Measurements from ENCODE around the gene DNAJC16.
"Not testable (repeated sequence)": the region's sequence is repeated elsewhere in the genome, so short reads cannot be mapped to it uniquely, and the experiment has no call there.

The DNAJC16 gene

DNA sequence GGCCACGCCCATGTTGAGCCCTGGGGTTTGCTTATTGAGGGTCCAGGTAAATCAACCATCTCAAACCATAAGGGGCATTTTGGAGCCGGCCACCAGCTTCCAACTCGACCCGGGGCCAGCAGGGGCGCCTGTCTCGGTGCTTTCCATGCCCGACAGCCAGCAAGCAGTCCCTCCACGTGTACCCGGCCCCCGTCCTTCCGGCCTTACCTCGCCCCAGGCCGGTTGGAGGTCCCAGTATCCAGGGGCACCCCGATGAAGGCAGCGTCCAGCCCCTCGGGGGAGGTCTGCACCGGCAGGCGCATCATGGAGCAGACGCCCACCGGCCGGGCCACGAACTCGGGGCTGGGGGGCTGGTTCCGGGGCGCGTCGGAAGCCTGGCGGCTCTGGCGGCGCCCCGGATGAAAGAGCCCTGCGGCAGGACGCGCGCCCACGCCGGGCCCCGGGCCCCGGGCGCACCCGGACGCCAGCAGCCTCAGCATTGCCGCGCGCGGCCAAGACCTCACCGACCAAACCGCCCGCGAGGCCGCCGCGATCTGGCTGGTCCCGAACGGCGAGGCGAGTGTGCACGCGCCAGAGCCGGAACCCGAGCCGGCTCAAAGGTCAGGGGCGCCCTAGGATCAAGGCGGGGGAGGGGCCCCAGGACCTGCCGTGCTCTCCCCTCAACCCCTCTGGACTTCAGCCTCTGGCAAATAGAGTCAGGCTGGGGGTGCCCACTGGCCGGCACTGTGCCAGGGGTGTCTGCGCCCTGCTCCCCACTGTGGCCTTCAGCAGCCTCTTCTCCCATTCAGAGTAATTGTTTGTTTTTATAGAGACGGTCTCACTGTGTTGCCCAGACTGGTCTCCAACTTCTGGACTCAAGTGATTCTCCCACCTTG lies 58.1 kb downstream of the DNAJC16 start, which contains the start of gene AGMAT:
Gene AGMAT (minus strand): TSS at position 563 of the 875 bp plus-strand sequence. CDS start 84 bp downstream, at position 479.
- peak; percentile 43 for DNase-seq

DNA sequence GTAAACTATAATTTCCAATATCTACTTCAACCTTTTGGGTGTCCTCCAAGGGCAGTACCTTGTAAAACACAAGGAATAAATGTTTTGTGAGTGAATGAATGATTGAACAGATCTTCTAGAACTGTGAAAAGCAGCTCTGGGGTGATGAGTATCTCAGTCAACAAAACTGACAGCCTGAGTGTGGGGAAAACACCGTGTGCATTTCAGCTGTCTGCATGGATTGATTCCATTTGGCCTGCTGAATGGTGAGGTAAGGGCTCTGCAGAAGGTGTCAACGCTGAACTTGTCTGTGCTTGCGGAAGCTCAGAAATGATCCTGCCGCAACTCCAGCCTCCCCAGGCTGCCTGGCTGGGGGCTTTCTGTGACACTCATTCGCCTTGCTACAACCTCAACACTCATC lies 65.6 kb downstream of the DNAJC16 start:
- no peak for DNase-seq

DNA sequence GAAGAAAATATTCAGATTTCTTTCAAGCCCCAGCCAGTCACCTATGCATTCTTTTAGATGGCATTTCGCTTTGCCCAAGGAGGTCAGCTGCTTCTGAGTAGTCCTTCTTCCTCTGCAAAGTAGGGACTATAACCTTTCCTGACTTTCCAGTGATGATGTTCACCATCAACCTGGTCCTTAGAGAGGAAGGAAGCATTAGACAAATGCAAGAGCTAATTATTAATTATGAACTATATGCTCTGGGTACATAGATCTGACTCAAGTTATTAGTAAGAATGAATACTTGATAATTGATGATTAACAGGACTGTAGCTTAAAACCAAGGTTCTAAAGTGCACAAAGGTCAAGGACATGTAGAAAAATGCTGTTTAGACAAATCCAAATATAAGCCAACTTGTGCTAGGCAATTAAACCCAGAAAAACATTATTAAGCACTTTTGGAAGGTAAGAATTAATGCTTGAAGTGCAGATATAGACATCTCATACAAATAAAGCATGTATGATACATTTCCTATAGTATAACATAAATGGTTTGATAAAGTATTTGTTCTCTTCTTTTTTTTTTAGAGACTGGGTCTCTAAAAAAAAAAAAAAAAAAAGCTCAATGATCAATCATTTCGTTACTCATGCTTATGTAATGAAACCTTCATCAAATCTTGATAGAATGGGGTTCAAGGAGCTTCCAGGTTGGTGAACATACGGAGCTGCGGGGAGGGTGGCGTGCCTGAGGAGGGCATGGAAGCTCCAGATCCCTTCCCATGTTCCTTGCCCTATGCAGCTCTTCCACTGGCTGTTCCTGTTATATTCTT lies 69.4 kb downstream of the DNAJC16 start:
- no peak for DNase-seq

DNA sequence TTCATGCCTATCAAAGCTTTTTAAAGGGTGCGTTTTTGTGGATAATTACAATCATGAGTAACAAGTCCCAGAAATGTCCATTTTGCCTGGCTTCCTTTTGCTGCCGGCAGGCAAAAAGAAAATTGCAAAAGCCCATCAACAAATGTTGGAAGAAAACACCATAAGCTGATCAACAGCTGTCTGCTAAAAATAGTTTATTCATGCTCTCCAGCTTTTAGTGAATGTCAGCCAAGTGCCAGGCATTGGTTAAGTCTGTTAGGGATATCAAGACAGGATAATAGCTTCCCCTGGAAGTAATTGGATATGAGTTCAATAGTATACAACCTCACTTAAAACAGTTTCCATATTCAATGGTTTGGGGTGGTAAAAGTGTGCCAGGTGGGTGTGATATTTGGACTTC lies 71.8 kb downstream of the DNAJC16 start:
- DNase-seq, result no peak

DNA sequence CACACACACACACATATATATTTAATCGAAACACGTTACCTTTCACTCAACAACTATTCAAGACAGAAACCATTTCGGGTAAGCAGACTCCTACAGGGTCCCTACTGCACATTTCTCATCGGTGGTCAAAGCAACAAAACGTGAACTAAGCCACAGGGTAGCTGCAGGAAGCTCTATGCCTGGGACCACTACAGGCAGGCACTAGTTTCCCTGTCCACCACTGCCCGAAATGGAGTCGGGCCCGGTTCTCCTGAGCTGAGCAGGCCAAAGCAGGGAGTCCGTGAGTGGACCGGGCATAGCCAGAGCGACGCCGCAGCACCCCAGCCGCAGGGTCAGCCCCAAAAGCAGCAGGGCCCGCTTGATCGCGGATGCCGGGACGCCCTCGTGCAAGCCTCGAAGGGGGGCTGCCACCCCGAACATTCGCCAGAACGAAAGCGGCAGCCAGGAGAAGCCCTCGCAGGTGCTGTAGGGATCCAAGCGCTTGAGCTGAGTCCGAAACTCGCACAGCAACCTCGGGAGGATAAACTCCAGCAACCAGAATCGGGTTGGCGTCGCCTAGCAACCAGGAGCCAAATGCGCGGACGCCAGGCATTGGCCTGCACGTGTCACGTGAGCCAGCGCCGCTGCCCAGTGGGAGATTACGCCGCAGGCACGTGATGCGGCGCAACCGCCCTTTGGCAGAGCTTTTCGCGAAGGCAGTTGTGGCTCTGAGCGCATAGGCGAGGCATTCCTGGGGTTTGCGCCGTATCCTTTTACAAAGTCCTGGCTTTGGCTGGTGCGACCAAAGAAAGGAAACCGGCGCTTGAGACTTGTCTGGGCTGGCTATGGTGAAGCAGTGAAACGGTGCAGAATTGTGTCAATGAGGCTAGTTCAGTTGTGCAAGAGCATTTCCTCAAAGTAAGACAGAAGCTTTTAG lies 76.7 kb downstream of the DNAJC16 start:
- peak; percentile 96 for DNase-seq

DNA sequence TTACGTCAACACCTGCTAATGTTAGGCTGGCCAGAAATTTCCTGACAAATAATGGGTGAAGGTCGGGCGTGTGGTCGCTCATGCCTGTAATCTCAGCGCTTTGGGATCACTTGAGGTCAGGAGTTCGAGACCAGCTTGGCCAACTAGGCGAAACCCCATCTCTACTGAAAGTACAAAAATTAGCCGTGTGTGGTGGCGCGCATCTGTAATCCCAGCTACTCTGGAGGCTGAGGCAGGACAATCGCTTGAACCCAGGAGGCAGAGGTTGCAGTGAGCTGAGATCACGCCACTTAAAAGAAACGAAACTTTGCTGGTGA lies 77.3 kb downstream of the DNAJC16 start:
- not testable (repeated sequence) for DNase-seq

DNA sequence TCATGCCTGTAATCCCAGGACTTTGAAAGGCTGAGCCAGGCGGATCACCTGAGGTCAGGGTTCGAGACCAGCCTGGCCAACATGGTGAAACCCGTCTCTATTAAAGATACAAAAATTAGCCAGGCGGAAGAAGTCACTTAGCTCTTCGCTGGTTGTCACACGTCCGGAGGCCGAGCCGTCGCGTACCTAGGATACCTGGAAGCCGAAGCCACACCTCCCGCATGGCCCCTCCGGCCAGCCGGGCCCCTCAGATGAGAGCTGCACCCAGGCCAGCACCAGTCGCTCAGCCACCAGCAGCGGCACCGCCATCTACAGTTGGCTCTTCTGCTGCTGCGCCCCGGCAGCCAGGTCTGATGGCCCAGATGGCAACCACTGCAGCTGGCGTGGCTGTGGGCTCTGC lies 77.8 kb downstream of the DNAJC16 start:
- not testable (repeated sequence) for DNase-seq

DNA sequence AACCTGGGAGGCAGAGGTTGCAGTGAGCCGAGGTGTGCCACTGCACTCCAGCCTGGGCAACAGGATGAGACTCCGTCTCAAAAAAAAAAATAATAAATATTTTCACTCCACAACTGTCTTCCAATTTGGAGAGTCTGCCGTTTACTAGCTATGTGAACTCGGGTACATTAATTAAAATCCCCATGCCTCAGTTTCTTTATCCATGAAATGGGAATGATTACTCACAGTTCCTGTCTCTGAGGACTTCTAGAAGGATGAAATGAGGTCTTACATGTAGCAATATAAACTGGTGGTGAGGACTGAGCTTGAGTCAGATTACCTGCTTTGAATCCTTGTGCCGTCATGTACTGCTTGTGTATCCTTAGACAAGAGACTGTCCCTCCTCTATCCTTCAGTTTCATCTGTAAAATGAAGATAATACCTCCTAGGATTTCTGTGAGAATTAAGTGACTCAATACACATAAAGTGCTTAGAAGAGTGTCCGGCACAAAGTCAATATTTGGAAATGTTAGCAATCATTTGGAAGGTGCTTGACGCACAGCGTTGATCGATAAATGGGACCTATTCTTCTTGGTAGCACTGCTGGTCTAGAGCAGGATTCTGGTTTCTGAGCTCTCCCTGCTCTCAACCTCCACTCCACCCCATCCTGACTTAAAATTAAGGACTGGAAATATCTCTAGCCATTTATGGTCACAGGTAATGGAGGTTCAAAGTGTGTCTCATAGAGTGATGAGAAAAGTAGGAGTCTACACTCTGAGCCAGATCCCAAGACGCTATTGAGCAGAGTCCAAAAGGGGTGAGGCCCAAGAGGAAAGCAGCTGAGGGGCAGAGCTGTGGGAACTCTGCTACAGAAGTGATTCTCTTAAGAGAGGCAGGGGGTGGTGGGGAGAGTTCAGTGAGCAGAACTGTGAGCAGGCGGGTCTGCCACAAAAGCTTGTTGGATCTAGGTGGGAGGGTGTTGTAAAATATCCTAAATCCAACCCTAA lies 79.0 kb downstream of the DNAJC16 start:
- no peak for DNase-seq

DNA sequence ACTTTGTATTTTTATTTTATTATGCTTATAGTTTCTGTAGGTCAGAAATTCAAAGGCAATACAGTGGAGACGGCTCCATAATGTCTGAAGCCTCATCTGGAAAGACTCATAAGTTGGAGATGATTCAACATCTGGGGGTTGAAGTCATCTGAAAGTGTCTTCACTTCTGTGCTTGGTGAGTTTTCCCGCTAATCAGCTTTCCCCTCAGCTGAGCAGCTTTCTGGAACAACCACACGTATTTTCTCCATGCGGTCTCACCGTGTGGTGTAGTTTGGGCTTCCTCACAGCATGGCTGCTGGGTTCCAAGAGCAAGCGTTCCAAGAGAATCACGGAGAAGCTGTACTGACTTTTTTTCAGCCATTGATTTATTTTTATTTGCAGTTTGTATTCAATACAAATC lies 83.0 kb downstream of the DNAJC16 start:
- DNase-seq, result no peak

DNA sequence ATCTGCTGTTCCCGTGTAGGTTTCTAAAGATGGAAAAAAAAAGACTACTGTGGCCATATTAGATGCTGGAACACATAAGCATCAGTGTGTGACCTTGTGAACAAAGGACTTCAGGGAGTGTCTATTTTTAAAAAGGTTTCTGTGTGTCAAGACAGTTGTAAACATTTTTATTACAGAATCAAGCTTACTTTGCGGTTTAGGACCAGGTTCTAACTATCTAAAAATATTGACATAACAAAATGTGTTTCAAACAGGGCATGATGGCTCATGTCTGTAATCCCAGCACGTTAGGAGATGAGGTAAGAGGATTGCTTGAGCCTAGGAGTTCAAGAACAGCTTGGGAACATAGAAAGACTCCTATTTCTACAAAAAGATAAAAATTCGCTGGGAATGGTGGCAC lies 83.5 kb downstream of the DNAJC16 start:
- DNase-seq, result no peak

DNA sequence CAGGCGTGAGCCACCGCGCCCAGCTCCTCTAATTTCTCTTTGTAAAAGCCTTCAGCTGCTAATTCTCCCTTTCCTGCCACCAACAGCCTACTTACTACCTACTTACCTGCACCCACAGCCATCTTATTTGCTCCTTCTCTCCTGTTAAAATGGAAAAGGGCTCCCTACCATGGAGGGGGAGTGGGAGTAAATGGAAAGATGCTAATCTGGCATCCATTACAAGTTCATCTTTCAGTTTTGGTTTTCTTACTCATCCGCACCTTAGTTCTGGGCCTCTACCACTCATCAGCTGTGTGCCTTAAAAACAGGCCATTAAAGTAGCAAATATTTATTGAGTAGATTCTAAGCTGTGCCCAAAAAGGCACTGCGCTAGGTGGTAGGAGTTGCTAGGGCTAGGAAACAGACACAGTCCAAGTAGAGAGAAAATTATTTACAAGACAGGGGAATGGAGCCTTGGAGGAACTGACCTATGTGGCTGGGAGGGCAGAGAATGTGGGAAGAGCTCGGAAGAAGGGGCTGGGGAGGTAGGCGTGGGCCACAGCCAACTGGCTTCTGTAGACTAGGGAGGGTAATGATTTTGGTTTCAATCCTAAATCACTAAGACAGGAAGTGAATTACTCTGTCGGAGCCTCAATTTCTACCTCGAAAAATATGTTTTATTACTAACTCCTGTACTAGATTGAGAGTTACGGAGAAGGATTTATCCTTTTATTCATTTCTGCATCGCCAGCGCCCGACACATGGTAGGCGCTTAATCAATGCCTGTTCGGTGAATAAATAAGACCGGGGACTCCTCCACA lies 89.9 kb downstream of the DNAJC16 start:
- peak; percentile 39 for DNase-seq

DNA sequence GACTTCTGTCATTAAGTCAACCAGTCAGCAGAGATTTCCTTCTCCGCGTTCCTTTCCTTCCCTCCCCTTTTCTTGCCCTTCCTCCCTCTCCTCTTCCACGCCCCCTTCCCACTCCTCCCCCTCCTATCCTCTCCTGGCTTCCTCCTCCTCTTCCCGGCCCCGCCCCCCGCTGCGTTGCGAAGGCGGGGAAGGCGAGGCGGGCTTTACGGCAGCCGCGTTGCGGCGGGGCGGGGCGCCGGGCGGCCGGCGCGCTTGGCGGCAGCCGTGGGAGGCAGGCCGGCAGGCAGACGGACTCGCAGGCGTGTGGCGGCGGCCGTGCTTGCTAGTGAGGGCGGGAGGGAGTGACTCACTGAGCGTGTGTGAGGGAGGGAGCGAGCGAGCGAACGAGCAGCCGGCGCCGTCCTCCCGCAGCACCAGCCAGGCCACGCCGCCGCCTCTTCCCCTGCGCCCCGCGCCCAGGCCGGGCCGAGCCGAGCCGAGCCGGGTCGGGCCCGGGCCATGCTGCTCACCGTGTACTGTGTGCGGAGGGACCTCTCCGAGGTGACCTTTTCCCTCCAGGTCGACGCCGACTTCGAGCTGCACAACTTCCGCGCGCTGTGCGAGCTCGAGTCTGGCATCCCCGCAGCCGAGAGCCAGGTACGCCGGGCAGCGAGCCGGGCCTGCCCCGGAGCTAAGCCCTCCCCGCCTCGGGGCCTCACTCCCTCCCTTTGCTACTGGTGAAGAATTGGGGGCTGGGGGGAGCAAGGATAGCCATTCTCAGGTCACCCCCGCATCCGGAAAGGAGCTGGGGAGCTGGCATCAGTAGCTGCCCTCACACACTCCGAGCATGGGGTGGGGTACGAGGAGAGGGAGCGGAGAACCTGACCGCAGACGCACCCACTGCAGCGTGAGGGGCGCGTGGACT lies 90.8 kb downstream of the DNAJC16 start, which contains the start of gene DDI2:
Gene DDI2 (plus strand): TSS at position 286 of the 904 bp plus-strand sequence. CDS start 213 bp downstream, at position 499.
- peak; percentile 96 for DNase-seq

DNA sequence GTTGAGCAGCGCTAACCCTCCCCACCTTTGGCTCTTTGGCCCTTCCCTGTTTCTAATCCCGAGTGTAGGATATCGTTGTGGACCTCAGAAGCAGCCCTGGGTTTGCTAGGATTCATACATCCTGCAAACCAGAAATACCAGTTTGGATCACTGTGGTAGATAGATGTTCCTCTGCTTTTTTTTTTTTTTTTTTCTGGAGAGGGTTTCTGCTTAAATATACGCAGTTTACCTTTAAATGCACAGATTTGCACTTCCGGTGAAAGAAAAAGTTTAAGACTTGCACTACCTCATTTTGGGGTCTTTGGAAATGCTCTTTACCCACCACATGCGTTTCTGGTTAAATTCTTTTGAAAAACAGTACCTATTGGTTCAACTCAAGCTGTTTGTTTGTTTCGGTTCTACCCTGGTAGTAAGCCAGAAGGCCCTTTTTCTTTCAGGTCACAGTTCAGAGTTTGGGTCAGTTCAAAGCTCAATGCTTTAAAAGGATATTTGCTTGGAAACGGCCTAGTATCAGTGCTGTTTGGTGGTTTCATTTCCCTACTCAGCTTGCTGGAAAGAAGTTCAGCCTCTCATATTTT lies 91.5 kb downstream of the DNAJC16 start:
- peak; percentile 12 for DNase-seq

DNA sequence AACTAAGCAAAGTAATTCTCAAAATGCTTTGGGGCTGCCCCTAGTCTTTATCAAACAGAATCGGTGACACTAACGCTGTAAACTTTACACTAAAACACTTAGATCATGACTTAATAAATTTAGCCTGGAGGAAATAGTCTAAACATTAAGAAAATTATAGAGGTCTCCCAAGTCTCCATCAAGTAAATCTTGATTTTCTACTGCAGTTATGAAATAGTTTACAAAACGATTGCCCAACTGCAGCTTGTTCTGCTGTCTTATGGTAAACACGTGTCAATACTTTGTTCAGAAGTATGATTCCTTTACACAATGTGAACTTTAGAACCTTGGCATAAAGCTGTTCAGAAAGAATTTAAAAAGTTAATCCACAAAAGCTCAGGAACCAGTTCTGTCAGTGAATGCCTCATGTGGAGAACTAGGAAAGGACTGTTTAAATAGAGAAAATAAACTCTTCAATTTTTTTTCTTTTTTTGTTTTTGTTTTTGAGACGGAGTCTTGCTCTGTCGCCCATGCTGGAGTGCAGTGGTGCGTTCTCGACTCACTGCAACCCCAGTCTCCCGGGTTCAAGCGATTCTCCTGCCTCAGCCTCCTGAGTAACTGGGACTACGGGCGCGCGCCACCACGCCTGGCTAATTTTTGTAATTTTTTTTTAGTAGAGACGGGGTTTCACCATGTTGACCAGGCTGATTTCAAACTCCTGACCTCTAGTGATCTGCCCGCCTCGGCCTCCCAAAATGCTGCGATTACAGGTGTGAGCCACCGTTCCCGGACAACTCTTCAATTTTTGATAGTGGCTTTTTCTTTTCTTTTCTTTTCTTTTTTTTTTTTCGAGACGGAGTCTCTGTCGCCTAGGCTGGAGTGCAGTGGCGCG lies 92.2 kb downstream of the DNAJC16 start:
- no peak for DNase-seq

DNA sequence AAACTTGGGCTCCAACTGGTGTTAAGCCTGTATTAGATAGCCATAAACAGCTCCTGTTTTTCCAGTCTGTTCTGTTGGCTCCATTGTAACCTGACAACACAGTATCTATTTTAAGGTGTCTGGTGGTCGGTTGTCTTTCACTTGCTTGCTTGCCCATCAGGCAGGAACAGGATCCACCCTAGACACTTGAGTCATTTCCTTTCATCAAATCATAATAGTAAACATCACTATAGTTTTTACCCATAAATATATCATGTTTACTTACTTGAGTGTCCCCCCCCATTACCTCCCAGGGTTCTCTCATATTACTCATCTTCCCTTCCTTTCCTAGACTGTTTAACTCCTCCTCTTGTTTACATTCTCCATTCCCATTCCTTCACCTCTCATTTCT lies 93.5 kb downstream of the DNAJC16 start:
- peak; percentile 19 for DNase-seq

DNA sequence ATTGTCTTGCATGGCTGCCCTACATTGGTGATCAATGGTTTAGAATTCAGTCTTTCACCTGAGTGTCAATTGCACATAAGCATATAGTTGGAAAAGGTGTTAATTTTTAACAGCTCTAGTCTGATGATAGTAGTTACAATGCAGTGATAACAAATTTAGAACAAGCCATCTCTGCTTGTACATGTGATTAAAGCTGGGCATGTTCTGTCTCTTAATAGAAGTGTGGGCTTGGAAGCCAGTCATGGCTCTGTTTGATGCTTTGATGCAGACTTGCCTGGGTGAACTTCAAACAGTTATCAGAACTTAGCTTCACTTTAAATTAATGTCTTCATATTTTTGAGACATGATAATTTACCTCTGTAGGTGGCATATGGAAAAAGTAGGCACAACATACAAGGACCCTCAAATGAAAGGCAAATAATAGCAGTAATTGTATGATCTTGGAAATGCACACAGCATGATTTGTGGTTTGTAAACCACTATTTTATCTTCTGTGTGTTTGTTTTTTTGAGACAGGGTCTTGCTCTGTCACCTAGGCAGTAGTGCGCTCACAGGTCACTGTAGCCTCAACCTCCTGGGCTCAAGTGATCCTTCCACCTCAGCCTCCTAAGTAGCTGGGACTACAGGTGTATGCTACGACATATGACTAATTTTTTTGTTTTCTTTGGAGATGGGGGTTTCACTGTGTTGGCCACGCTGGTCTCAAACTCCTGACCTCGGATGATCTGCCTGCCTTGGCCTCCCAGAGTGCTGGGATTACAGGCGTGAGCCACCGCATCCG lies 94.4 kb downstream of the DNAJC16 start:
- no peak for DNase-seq

DNA sequence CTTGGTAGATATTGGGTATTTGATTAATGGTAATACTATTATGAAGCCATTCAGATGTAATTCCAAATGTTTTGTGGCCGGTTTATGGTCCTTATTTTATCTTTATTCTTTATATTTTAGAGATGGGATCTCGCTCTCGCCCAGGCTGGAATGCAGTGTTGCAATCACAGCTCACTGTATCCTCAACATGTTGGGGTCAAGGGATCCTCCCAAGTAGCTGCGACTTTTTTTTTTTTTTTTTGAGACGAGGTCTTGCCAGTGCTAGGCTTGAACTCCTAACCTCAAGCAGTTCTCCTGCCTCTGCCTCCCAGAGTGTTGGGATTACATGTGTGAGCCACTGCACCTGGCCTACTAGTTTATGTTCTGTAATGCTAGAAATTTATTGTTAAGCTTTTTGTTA lies 95.3 kb downstream of the DNAJC16 start:
- DNase-seq, result no peak

Measured in NCI-H69 (cell line).